MM.1S (cell line): Measurements from ENCODE around the gene SLC29A3.
"Not testable (repeated sequence)": the region's sequence is repeated elsewhere in the genome, so short reads cannot be mapped to it uniquely, and the experiment has no call there.

Experiments
- DNase-seq: peaks from one replicate; pipeline ENCODE4 v3.0.0-alpha.2; 2015
- H2AFZ ChIP-seq: fragments of 300-600 bp; sonication (generic); 2 replicates; pipeline ENCODE4 v1.6.0; 2016; ENCODE audit warnings: antibody characterized with exemption, low read length
- H3F3A ChIP-seq: fragments of 300-600 bp; sonication (generic); 2 replicates; pipeline ENCODE4 v1.6.1; 2016; ENCODE audit warnings: mild to moderate bottlenecking, antibody characterized with exemption, low read length, moderate library complexity, mixed read lengths; ENCODE audit not compliant: insufficient read depth
- H3K27ac ChIP-seq: fragments of 300-600 bp; sonication (generic); 2 replicates; pipeline ENCODE4 v1.5.1; 2016; ENCODE audit warnings: mild to moderate bottlenecking, low read length
- H3K27me3 ChIP-seq: fragments of 300-600 bp; sonication (generic); replicated peaks from 2 replicates; pipeline ENCODE4 v1.6.0; 2016; ENCODE audit warnings: low read length; ENCODE audit not compliant: insufficient read depth
- H3K36me3 ChIP-seq: fragments of 300-600 bp; sonication (generic); replicated peaks from 2 replicates; pipeline ENCODE4 v1.6.1; 2016; ENCODE audit warnings: mild to moderate bottlenecking, low read length, mixed read lengths; ENCODE audit not compliant: insufficient read depth
- H3K4me1 ChIP-seq: fragments of 300-600 bp; sonication (generic); 2 replicates; pipeline ENCODE4 v1.6.1; 2016; ENCODE audit warnings: low read length, mixed read lengths
- H3K4me2 ChIP-seq: fragments of 300-600 bp; sonication (generic); 2 replicates; pipeline ENCODE4 v1.6.0; 2016; ENCODE audit warnings: low read depth, low read length
- H3K4me3 ChIP-seq: fragments of 300-600 bp; sonication (generic); 2 replicates; pipeline ENCODE4 v1.5.1; 2016; ENCODE audit warnings: low read length, mixed read lengths
- H3K79me2 ChIP-seq: fragments of 300-600 bp; sonication (generic); 2 replicates; pipeline ENCODE4 v1.6.1; 2016; ENCODE audit warnings: mixed run types, low read length, mixed read lengths
- H3K9ac ChIP-seq: fragments of 300-600 bp; sonication (generic); 2 replicates; pipeline ENCODE4 v1.6.1; 2016; ENCODE audit warnings: low read length, mixed read lengths
- H3K9me2 ChIP-seq: fragments of 300-600 bp; sonication (generic); replicated peaks from 2 replicates; pipeline ENCODE4 v1.6.1; 2016; ENCODE audit warnings: mild to moderate bottlenecking, low read length, mixed read lengths; ENCODE audit not compliant: insufficient read depth
- H3K9me3 ChIP-seq: fragments of 300-600 bp; sonication (generic); replicated peaks from 2 replicates; pipeline ENCODE4 v1.6.1; 2016; ENCODE audit warnings: mild to moderate bottlenecking, low read length, mixed read lengths; ENCODE audit not compliant: insufficient read depth
- H4K20me1 ChIP-seq: fragments of 300-600 bp; sonication (generic); 2 replicates; pipeline ENCODE4 v1.6.1; 2016; ENCODE audit warnings: mild to moderate bottlenecking, low read length, moderate library complexity, mixed read lengths; ENCODE audit not compliant: insufficient read depth
- CTCF ChIP-seq: fragments of 300-600 bp; sonication (generic); IDR thresholded peaks from 2 replicates; pipeline ENCODE4 v1.5.1; 2016; ENCODE audit warnings: antibody characterized with exemption, low read length, mixed read lengths
- EZH2 ChIP-seq: fragments of 300-600 bp; sonication (generic); optimal IDR thresholded peaks from 2 replicates; pipeline ENCODE3; 2017; ENCODE audit warnings: low read depth, mild to moderate bottlenecking, antibody characterized with exemption, low read length, mixed read lengths
- EZH2phosphoT487 ChIP-seq: fragments of 300-600 bp; sonication (generic); IDR thresholded peaks from 2 replicates; pipeline ENCODE4 v1.6.1; 2018; ENCODE audit warnings: antibody characterized with exemption, low read length

The SLC29A3 gene

GRCh38 chr10:71271662-71272055, 47.4 kb upstream of the SLC29A3 start:
- no peak for DNase-seq
- H4K20me1 ChIP-seq: no peaks in the 10 kb centered on the region
- no peak overlapping the region for H3K4me3 ChIP-seq
- TF ChIP-seq CTCF: no peak
- H3K9me3 ChIP-seq: no peaks in the 10 kb centered on the region
- no peaks in the 10 kb centered on the region for H3K9me2 ChIP-seq
- H3K36me3 ChIP-seq: no peaks in the 10 kb centered on the region
- no peak overlapping the region for H3K9ac ChIP-seq
- H2AFZ ChIP-seq: no peak overlapping the region
- no peaks in the 10 kb centered on the region for H3F3A ChIP-seq
- peaks cover 15% of the 10 kb centered on the region for H3K27me3 ChIP-seq
- H3K27ac ChIP-seq: no peak overlapping the region
- H3K4me2 ChIP-seq: no peak overlapping the region
- H3K79me2 ChIP-seq: no peaks in the 10 kb centered on the region
- H3K4me1 ChIP-seq: no peaks in the 10 kb centered on the region

DNA sequence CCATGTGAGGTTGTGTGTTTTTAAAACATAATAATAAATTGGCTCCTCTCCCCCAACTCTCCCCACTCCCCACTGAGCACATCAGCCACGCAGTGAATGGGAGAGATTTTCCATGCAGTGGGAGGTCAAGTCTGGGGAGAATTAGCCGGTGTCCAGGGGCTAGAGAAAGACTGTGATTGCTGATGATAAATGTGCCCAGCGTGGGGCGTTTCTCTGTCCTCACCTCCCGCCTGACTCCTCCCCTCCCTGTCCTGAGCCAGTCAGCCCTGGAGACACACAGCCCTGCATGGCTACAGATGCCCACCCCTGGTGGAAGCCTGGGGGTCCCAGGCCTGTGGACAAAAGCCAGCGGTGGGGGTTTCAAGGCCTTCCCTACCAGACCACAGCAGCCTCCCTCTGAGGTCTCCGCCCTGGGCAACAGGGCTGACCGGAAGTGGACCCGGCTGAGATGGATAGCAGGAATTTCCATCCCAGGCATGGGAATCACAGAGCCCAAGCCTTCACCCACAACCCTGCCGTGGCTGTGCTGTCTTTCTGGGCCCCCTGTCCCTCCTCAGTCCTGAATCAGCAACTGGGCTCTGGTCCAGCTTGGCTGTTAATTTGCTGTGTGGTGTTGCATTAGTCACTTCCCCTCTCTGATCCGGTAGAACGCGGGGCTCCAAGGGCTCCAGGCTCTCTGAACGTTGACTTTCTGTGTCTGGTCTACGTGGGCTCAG, 46.8 kb upstream of the SLC29A3 start:
- Histone ChIP-seq H3K9me2 (no peaks in the 10 kb centered on the region), H3K4me2 (no peak overlapping the region), H3K9me3 (no peaks in the 10 kb centered on the region), H3K27ac (no peak overlapping the region), H3K9ac (no peak overlapping the region), H3K4me1 (no peaks in the 10 kb centered on the region), H2AFZ (no peak overlapping the region), H4K20me1 (no peaks in the 10 kb centered on the region), H3K36me3 (no peaks in the 10 kb centered on the region), H3F3A (no peaks in the 10 kb centered on the region), H3K79me2 (no peaks in the 10 kb centered on the region), H3K4me3 (no peak overlapping the region), H3K27me3 (peaks cover 15% of the 10 kb centered on the region)
- no peak for DNase-seq
- TF ChIP-seq CTCF (no peak), EZH2 (no peak), EZH2phosphoT487 (no peak)

DNA sequence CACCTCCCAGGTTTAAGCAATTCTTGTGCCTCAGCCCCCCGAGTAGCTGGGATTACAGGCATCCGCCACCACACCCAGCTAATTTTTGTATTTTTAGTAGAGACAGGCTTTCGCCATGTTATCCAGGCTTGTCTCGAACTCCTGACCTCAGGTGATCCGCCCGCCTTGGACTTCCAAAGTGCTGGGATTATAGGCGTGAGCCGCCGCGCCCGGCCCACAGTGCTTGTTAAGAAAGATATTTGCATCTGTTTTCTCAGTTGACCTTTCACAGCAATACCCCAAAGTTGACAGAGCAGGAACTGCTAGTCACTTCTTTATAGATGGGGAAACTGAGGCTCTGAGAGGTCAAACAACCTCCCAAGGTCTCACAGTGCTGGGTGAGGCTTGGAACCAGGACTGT, 46.1 kb upstream of the SLC29A3 start:
- not testable (repeated sequence) for H3K4me1 ChIP-seq, H3K79me2 ChIP-seq, H2AFZ ChIP-seq, H4K20me1 ChIP-seq, H3K4me2 ChIP-seq, H3K9ac ChIP-seq, H3K36me3 ChIP-seq, H3K9me2 ChIP-seq, H3K27ac ChIP-seq, H3K9me3 ChIP-seq, H3K4me3 ChIP-seq, H3F3A ChIP-seq, DNase-seq
- peaks cover 15% of the 10 kb centered on the region for H3K27me3 ChIP-seq

- Histone ChIP-seq H3F3A (no peaks in the 10 kb centered on the region), H3K4me2 (no peak overlapping the region), H3K9ac (no peak overlapping the region), H3K9me3 (no peaks in the 10 kb centered on the region), H3K9me2 (no peaks in the 10 kb centered on the region), H2AFZ (no peak overlapping the region), H4K20me1 (no peaks in the 10 kb centered on the region), H3K79me2 (no peaks in the 10 kb centered on the region), H3K4me3 (no peak overlapping the region), H3K27ac (no peak overlapping the region), H3K4me1 (no peaks in the 10 kb centered on the region), H3K27me3 (peaks cover 11% of the 10 kb centered on the region), H3K36me3 (no peaks in the 10 kb centered on the region)
- no peak for TF ChIP-seq CTCF
- TF ChIP-seq EZH2: no peak
- no peak for TF ChIP-seq EZH2phosphoT487
- DNase-seq: no peak
These were observed 45.6 kb upstream of the SLC29A3 start for GRCh38 chr10:71273506-71273905.
